Measurements from ENCODE around the gene ADCY4.
"Not testable (repeated sequence)": the region's sequence is repeated elsewhere in the genome, so short reads cannot be mapped to it uniquely, and the experiment has no call there.

The ADCY4 gene

GRCh38 chr14:24340606-24341005 lies 5.7 kb upstream of the ADCY4 start:
- H3K4me3 ChIP-seq (ENCODE audit: low read depth, low read length) = no peak overlapping the region

GRCh38 chr14:24339284-24340151 lies 4.6 kb upstream of the ADCY4 start, which contains the start of gene RIPK3:
RIPK3 (minus strand) TSS chr14:24339991; CDS start chr14:24339826, 165 bp downstream.
- H3K4me3 ChIP-seq (ENCODE audit: low read depth, low read length) = peak within 1 kb of the TSS; percentile 65

- peak overlapping the region; percentile 65 for H3K4me3 ChIP-seq (ENCODE audit: low read depth, low read length)
Measured at GRCh38 chr14:24338843-24339242, 4.0 kb upstream of the ADCY4 start.

- H3K4me3 ChIP-seq (ENCODE audit: low read depth, low read length) = no peak overlapping the region
Measured at GRCh38 chr14:24337824-24338175, 2.9 kb upstream of the ADCY4 start.

GRCh38 chr14:24337144-24337823 lies 2.4 kb upstream of the ADCY4 start:
- no peak overlapping the region for H3K4me3 ChIP-seq (ENCODE audit: low read depth, low read length)

GRCh38 chr14:24335461-24336171 lies 745 bp upstream of the ADCY4 start:
- H3K4me3 ChIP-seq (ENCODE audit: low read depth, low read length) = no peak overlapping the region

GRCh38 chr14:24332268-24332993 lies 2.4 kb downstream of the ADCY4 start:
- H3K4me3 ChIP-seq (ENCODE audit: low read depth, low read length) = peak overlapping the region; percentile 13

- no peak overlapping the region for H3K4me3 ChIP-seq (ENCODE audit: low read depth, low read length)
Measured at GRCh38 chr14:24331731-24332267, 3.1 kb downstream of the ADCY4 start.

GRCh38 chr14:24330973-24331674 lies 3.7 kb downstream of the ADCY4 start:
- no peak overlapping the region for H3K4me3 ChIP-seq (ENCODE audit: low read depth, low read length)

GRCh38 chr14:24329736-24330135 lies 5.1 kb downstream of the ADCY4 start:
- H3K4me3 ChIP-seq (ENCODE audit: low read depth, low read length) = no peak overlapping the region

GRCh38 chr14:24329073-24329663 lies 5.7 kb downstream of the ADCY4 start:
- H3K4me3 ChIP-seq (ENCODE audit: low read depth, low read length) = no peak overlapping the region

GRCh38 chr14:24327914-24328313 lies 7.0 kb downstream of the ADCY4 start:
- H3K4me3 ChIP-seq (ENCODE audit: low read depth, low read length) = not testable (repeated sequence)

GRCh38 chr14:24327303-24327702 lies 7.6 kb downstream of the ADCY4 start:
- H3K4me3 ChIP-seq (ENCODE audit: low read depth, low read length) = no peak overlapping the region

- no peak overlapping the region for H3K4me3 ChIP-seq (ENCODE audit: low read depth, low read length)
Measured at GRCh38 chr14:24325963-24326362, 8.9 kb downstream of the ADCY4 start.

GRCh38 chr14:24325041-24325530 lies 9.8 kb downstream of the ADCY4 start:
- no peak overlapping the region for H3K4me3 ChIP-seq (ENCODE audit: low read depth, low read length)

GRCh38 chr14:24324024-24324423 lies 10.8 kb downstream of the ADCY4 start:
- no peak overlapping the region for H3K4me3 ChIP-seq (ENCODE audit: low read depth, low read length)

GRCh38 chr14:24323341-24323740 lies 11.5 kb downstream of the ADCY4 start:
- H3K4me3 ChIP-seq (ENCODE audit: low read depth, low read length) = no peak overlapping the region

- H3K4me3 ChIP-seq (ENCODE audit: low read depth, low read length) = no peak overlapping the region
Measured at GRCh38 chr14:24322672-24323071, 12.2 kb downstream of the ADCY4 start.

- H3K4me3 ChIP-seq (ENCODE audit: low read depth, low read length) = no peak overlapping the region
Measured at GRCh38 chr14:24321212-24321975, 13.5 kb downstream of the ADCY4 start.

Data from iPS-11a (cell line).